ENCODE data around the gene GRID2. TPM values are rescaled to one million over a fixed set of nuclear protein-coding genes. Genes with fewer than 3 reads are reported as not detected.

GRID2 gene
- total and polyA plus RNA-seq, 2 of the 4 experiments (the other 2 are of a cell fraction), result under 0.01 TPM; not detected in 1

- no peak overlapping the region for H4K91ac ChIP-seq (ENCODE audit: insufficient read depth, low read depth, low read length)
- H2AK5ac ChIP-seq (ENCODE audit: low read depth, low read length), result no peak overlapping the region
- H3K9me3 ChIP-seq (ENCODE audit: control insufficient read depth, insufficient read depth, low read length), result no peaks in the 10 kb centered on the region
- no peaks in the 10 kb centered on the region for H3K4me1 ChIP-seq (ENCODE audit: control insufficient read depth, insufficient read depth, low read length)
- dilution Hi-C loops (cut with HindIII; ENCODE audit: low sequenced_read_pairs, unreplicated experiment) (no loop called here), in situ Hi-C loops (cut with MboI; ENCODE audit: low sequenced_read_pairs) (no loop called here), intact Hi-C loops (cut with micrococcal nuclease) (no loop called here)
- ATAC-seq (ENCODE audit: low read depth), result no peak
- POLR2A ChIA-PET (ENCODE audit: unreplicated experiment), result no interaction called here
- H2AK9ac ChIP-seq (replicated peaks; ENCODE audit: low read depth, low read length, poor library complexity), result no peak overlapping the region
- no peaks in the 10 kb centered on the region for H3K9me1 ChIP-seq (ENCODE audit: insufficient read depth, low read length)
- no peak overlapping the region for H3K4me2 ChIP-seq (ENCODE audit: low read depth, low read length)
- no TSS peak for BruUV-seq (replicated peaks)
- DNase-seq, result no peak
- no peak overlapping the region for H3K14ac ChIP-seq (replicated peaks; ENCODE audit: low read depth, low read length)
- CTCF ChIA-PET, result no interaction called here
- no peak overlapping the region for H4K8ac ChIP-seq (ENCODE audit: low read depth in 2 of 2, low read length in 2 of 2)
- H3K27ac ChIP-seq (ENCODE audit: insufficient read depth, low read length), result no peak overlapping the region
- H3K23ac ChIP-seq (ENCODE audit: low read depth, low read length), result no peak overlapping the region
- H2BK15ac ChIP-seq (ENCODE audit: low read depth, low read length), result no peak overlapping the region
- no peaks in the 10 kb centered on the region for H3K79me1 ChIP-seq (ENCODE audit: low read depth in 1 of 2, low read length in 2 of 2)
- H3K36me3 ChIP-seq (ENCODE audit: control insufficient read depth, insufficient read depth, low read length), result no peaks in the 10 kb centered on the region
- no peak overlapping the region for H4K5ac ChIP-seq (ENCODE audit: low read depth, low read length)
- no peak overlapping the region for H2BK120ac ChIP-seq (ENCODE audit: low read depth, low read length)
- H3K56ac ChIP-seq (ENCODE audit: extremely low read depth, insufficient read depth, low read length), result no peak overlapping the region
- TF ChIP-seq RAD21 (IDR thresholded peaks at IDR 0.05; ENCODE audit: low read length) (no peak), NFE2L2 (IDR thresholded peaks at IDR 0.05; ENCODE audit: low read depth, low read length) (no peak), BHLHE40 (IDR thresholded peaks at IDR 0.05; ENCODE audit: low read depth, low read length) (no peak), RCOR1 (IDR thresholded peaks at IDR 0.05; ENCODE audit: insufficient replicate concordance, low read length) (no peak), ELK1 (IDR thresholded peaks at IDR 0.05; ENCODE audit: borderline replicate concordance, low read depth, low read length) (no peak), MAFK (IDR thresholded peaks at IDR 0.05; ENCODE audit: low read depth, low read length) (no peak), FOS (IDR thresholded peaks at IDR 0.05; ENCODE audit: low read depth, low read length) (no peak), SMC3 (IDR thresholded peaks at IDR 0.05; ENCODE audit: low read depth, low read length) (no peak), MAZ (IDR thresholded peaks at IDR 0.05; ENCODE audit: borderline replicate concordance, low read depth, low read length) (no peak), POLR2A (IDR thresholded peaks at IDR 0.05; ENCODE audit: low read depth, low read length) (no peak), CHD1 (IDR thresholded peaks at IDR 0.05; ENCODE audit: low read depth, low read length) (no peak), RFX5 (IDR thresholded peaks at IDR 0.05; ENCODE audit: low read depth, low read length) (no peak), MXI1 (IDR thresholded peaks at IDR 0.05; ENCODE audit: borderline replicate concordance, low read depth, low read length) (no peak), CEBPB (IDR thresholded peaks at IDR 0.05; ENCODE audit: low read depth, low read length) (no peak)
- TF ChIP-seq, protein P1, sequence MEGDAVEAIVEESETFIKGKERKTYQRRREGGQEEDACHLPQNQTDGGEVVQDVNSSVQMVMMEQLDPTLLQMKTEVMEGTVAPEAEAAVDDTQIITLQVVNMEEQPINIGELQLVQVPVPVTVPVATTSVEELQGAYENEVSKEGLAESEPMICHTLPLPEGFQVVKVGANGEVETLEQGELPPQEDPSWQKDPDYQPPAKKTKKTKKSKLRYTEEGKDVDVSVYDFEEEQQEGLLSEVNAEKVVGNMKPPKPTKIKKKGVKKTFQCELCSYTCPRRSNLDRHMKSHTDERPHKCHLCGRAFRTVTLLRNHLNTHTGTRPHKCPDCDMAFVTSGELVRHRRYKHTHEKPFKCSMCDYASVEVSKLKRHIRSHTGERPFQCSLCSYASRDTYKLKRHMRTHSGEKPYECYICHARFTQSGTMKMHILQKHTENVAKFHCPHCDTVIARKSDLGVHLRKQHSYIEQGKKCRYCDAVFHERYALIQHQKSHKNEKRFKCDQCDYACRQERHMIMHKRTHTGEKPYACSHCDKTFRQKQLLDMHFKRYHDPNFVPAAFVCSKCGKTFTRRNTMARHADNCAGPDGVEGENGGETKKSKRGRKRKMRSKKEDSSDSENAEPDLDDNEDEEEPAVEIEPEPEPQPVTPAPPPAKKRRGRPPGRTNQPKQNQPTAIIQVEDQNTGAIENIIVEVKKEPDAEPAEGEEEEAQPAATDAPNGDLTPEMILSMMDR (conservative IDR thresholded peaks at IDR 0.05; ENCODE audit: low read depth, low read length), result no peak
- TF ChIP-seq, protein P2, sequence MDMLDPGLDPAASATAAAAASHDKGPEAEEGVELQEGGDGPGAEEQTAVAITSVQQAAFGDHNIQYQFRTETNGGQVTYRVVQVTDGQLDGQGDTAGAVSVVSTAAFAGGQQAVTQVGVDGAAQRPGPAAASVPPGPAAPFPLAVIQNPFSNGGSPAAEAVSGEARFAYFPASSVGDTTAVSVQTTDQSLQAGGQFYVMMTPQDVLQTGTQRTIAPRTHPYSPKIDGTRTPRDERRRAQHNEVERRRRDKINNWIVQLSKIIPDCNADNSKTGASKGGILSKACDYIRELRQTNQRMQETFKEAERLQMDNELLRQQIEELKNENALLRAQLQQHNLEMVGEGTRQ (IDR thresholded peaks at IDR 0.05; ENCODE audit: low read depth, low read length), result no peak
- H2BK5ac ChIP-seq (ENCODE audit: low read depth, low read length, poor library complexity, severe bottlenecking), result no peak overlapping the region
- H2BK20ac ChIP-seq (ENCODE audit: low read depth, low read length), result no peak overlapping the region
- H3K27me3 ChIP-seq (ENCODE audit: control insufficient read depth, insufficient read depth, low read length), result no peaks in the 10 kb centered on the region
- H3K4ac ChIP-seq (ENCODE audit: low read depth, low read length), result no peak overlapping the region
- no CpG with 5 or more reads among the region's 1 CpG for WGBS, 2 experiments (ENCODE audit: extremely low coverage in 2 of 2, insufficient read length in 1 of 2)
- no peaks in the 10 kb centered on the region for H4K20me1 ChIP-seq (ENCODE audit: insufficient read depth, low read length)
- H2AFZ ChIP-seq (replicated peaks; ENCODE audit: low read length, poor library complexity), result no peak overlapping the region
- H3K4me3 ChIP-seq (ENCODE audit: insufficient read depth, low read depth, low read length), result no peak overlapping the region
- H3K9ac ChIP-seq (ENCODE audit: low read depth, low read length), result no peak overlapping the region
- H3K18ac ChIP-seq (ENCODE audit: low read depth, low read length), result no peak overlapping the region
Measured at GRCh38 chr4:92514627-92515026, 210.9 kb downstream of the GRID2 start.
